ENCODE results near the gene AGGF1.

DNA sequence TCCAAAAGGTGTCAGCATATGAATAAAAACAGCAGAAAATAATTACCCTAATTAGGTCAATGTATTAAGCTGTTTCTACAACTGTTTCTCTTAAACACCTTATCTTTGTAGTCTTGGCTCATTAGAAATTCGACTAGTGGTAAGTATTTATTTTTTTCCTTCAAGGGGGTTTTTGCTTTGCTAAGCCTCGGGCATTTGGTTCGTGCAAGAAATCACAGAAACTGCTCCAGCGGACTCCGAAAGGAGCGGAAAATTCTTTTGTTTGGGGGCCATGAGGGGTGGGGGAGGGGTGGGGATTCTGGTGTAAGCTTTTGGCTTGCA lies 56.1 kb downstream of the AGGF1 start:
- TF ChIP-seq CTCF (IDR thresholded peaks at IDR 0.05; ENCODE audit: low read depth, low read length) (no peak), MYC (IDR thresholded peaks at IDR 0.05; ENCODE audit: low read depth, low read length) (no peak; the same call in 1 of the 2 replicates)

Measured in NB4 (cell line).